Endothelial cell of umbilical vein (primary cell): ENCODE data around the gene LYRM4. TPM values are rescaled to one million over a fixed set of nuclear protein-coding genes. Genes with fewer than 3 reads are reported as not detected.

ENCODE experiments used
- BruUV-seq: library from RNA; stranded (reverse); fragments of 400-500 nt; replicated peaks from 2 replicates; lab custom pipeline; 2021; lab: Mats Ljungman, UMichigan
- CTCF ChIA-PET: fragments of 300-600, 350-600 bp; sonication (Branson Sonifier 250); formaldehyde crosslinking; loops from one replicate; lab custom pipeline; 2021; ENCODE audit warnings: antibody characterized with exemption, inconsistent platforms; lab: Charles Lee
- POLR2A ChIA-PET: fragments of 300-600, 350-600 bp; sonication (Branson Sonifier 250); formaldehyde crosslinking; loops from one replicate; lab custom pipeline; 2021; ENCODE audit warnings: antibody characterized with exemption, inconsistent platforms; lab: Charles Lee
- DNase-seq: peaks from one replicate; pipeline ENCODE4 v3.0.0-alpha.2; 2011; ENCODE audit warnings: low read depth, low spot score
- FAIRE-seq: peaks from 2 replicates; lab custom pipeline; 2011; peaks lifted over from hg19 to GRCh38; lab: Jason Lieb, UNC
- H2AFZ ChIP-seq: 2 replicates; pipeline ENCODE4 v1.6.0; 2012; ENCODE audit warnings: low read depth, low read length, control low read depth, inconsistent platforms
- H3K27ac ChIP-seq: 2 replicates; pipeline ENCODE4 v1.5.1; 2011; ENCODE audit warnings: low read depth, mild to moderate bottlenecking, control low read depth, low read length, moderate library complexity; ENCODE audit not compliant: insufficient read depth
- H3K27me3 ChIP-seq, 2 experiments: 2 replicates each; pipeline versions ENCODE4 v1.6.0 to v1.6.1; 2011; ENCODE audit warnings: low read length in 2 of 2, mixed read lengths in 1 of 2; ENCODE audit not compliant: control insufficient read depth in 2 of 2, insufficient read depth in 2 of 2
- H3K36me3 ChIP-seq, 2 experiments: 2 replicates in 1 of 2; 3 replicates in 1 of 2; pipeline ENCODE4 v1.5.1; 2011; ENCODE audit warnings: low read length in 2 of 2, mild to moderate bottlenecking in 1 of 2, moderate library complexity in 1 of 2; ENCODE audit not compliant: control insufficient read depth in 2 of 2, insufficient read depth in 2 of 2; ENCODE audit errors: extremely low read depth in 1 of 2
- H3K4me1 ChIP-seq: 3 replicates; pipeline ENCODE4 v1.5.1; 2011; ENCODE audit warnings: mild to moderate bottlenecking, low read length; ENCODE audit not compliant: control insufficient read depth, insufficient read depth; ENCODE audit errors: extremely low read depth
- H3K4me2 ChIP-seq: 2 replicates; pipeline ENCODE4 v1.6.1; 2011; ENCODE audit warnings: low read length, control low read depth, mixed read lengths; ENCODE audit not compliant: insufficient read depth
- H3K4me3 ChIP-seq, 3 experiments: fragments of 200-600 bp in 1 of 3; sonication (generic), shearing (Covaris generic) in 1 of 3; replicated peaks in 1 of 3; 2 replicates each; pipeline ENCODE4 v1.5.1; 2011 to 2016; ENCODE audit warnings: control low read depth in 3 of 3, low read length in 3 of 3, mild to moderate bottlenecking in 2 of 3, inconsistent platforms in 1 of 3, low read depth in 1 of 3, moderate library complexity in 1 of 3; ENCODE audit not compliant: insufficient read depth in 1 of 3
- H3K79me2 ChIP-seq: 2 replicates; pipeline ENCODE4 v1.6.0; 2012; ENCODE audit warnings: low read length, inconsistent platforms; ENCODE audit not compliant: control insufficient read depth, insufficient read depth
- H3K9ac ChIP-seq: replicated peaks from 2 replicates; pipeline ENCODE3; 2011; ENCODE audit warnings: low read length, control low read depth; ENCODE audit not compliant: insufficient read depth; ENCODE audit errors: extremely low read depth
- H3K9me1 ChIP-seq: replicated peaks from 3 replicates; pipeline ENCODE4 v1.6.0; 2011; ENCODE audit warnings: mild to moderate bottlenecking, low read length; ENCODE audit not compliant: control insufficient read depth, insufficient read depth; ENCODE audit errors: extremely low read depth
- H3K9me3 ChIP-seq: replicated peaks from 2 replicates; pipeline ENCODE4 v1.5.1; 2012; ENCODE audit warnings: low read length, inconsistent platforms; ENCODE audit not compliant: control insufficient read depth, insufficient read depth
- H4K20me1 ChIP-seq: replicated peaks from 2 replicates; pipeline ENCODE3; 2011; ENCODE audit warnings: mild to moderate bottlenecking, low read length; ENCODE audit not compliant: control insufficient read depth, insufficient read depth; ENCODE audit errors: extremely low read depth
- EZH2 ChIP-seq: IDR thresholded peaks from 2 replicates; pipeline ENCODE4 v1.6.1; 2012; ENCODE audit warnings: borderline replicate concordance, low read depth, mild to moderate bottlenecking, moderate library complexity, low read length, inconsistent platforms; ENCODE audit not compliant: severe bottlenecking
- FOS ChIP-seq: IDR thresholded peaks from 2 replicates; pipeline ENCODE4 v1.6.1; 2011; ENCODE audit warnings: mild to moderate bottlenecking, low read length, moderate library complexity, borderline replicate concordance; ENCODE audit not compliant: insufficient read depth
- GATA2 ChIP-seq: IDR thresholded peaks from 2 replicates; pipeline ENCODE4 v1.7.0; 2011; ENCODE audit warnings: low read depth, mild to moderate bottlenecking, moderate library complexity, mixed read lengths, low read length; ENCODE audit not compliant: insufficient read length, insufficient read depth
- JUN ChIP-seq: IDR thresholded peaks from 2 replicates; pipeline ENCODE4 v1.6.1; 2011; ENCODE audit warnings: borderline replicate concordance, low read depth; ENCODE audit not compliant: insufficient read length, insufficient read depth
- MYC ChIP-seq: IDR thresholded peaks from one replicate; pipeline ENCODE4 v1.6.1; 2011; ENCODE audit warnings: mild to moderate bottlenecking, low read depth, low read length
- POLR2A ChIP-seq: IDR thresholded peaks from 2 replicates; pipeline ENCODE4 v1.6.1; 2012; ENCODE audit warnings: low read depth, mild to moderate bottlenecking, control low read depth, low read length
- POLR2AphosphoS5 ChIP-seq: IDR thresholded peaks from 2 replicates; pipeline ENCODE4 v1.6.1; 2012; ENCODE audit warnings: low read depth, mild to moderate bottlenecking, control low read depth, low read length, moderate library complexity; ENCODE audit not compliant: insufficient read depth
- dilution Hi-C: fragments of 300-500 bp; cut with MboI; formaldehyde crosslinking; loops from one replicate; pipeline ENCODE4 v1.15.0; 2019; ENCODE audit warnings: low sequenced_read_pairs; ENCODE audit not compliant: extremely low pct_ligation_motif_present
- intact Hi-C: fragments of 100-400 bp; cut with micrococcal nuclease; formaldehyde crosslinking; loops from one replicate; pipeline ENCODE4 v1.10.0; 2022
- polyA plus RNA-seq, 4 experiments: library from polyadenylated mRNA; depleted of rRNA in 3 of 4; stranded (reverse) in 3 of 4; unstranded in 1 of 4; fragments of >200 nt; gene quantifications; 2 replicates each; pipeline versions ENCODE4 v1.2.1 to v1.2.3, GENCODE V29; 2011 to 2012; ENCODE audit warnings: missing spikeins in 1 of 4
- total RNA-seq: library from RNA; stranded (reverse); gene quantifications from 2 replicates; pipeline ENCODE4 v1.2.3, GENCODE V29; 2021
- TF ChIP-seq, protein P1 (sequence below), 2 donors: IDR thresholded peaks; 1 replicate in 1 of 2; 2 replicates in 1 of 2; pipeline ENCODE4 v1.5.1; 2011; ENCODE audit warnings: low read length in 2 of 2, mild to moderate bottlenecking in 2 of 2, moderate library complexity in 2 of 2, control low read depth in 1 of 2, inconsistent platforms in 1 of 2, low read depth in 1 of 2; ENCODE audit not compliant: insufficient read depth in 1 of 2; ENCODE audit errors: extremely low read depth in 1 of 2
- TF ChIP-seq, protein P2 (sequence below): IDR thresholded peaks from 2 replicates; pipeline ENCODE4 v1.6.1; 2011; ENCODE audit not compliant: insufficient read depth, insufficient read length

The LYRM4 gene
- total and polyA plus RNA-seq, 2 donors (not counting 3 experiments of a cell fraction or from before 2014, with no cell fraction given) = 39.5 to 44.0 TPM

DNA sequence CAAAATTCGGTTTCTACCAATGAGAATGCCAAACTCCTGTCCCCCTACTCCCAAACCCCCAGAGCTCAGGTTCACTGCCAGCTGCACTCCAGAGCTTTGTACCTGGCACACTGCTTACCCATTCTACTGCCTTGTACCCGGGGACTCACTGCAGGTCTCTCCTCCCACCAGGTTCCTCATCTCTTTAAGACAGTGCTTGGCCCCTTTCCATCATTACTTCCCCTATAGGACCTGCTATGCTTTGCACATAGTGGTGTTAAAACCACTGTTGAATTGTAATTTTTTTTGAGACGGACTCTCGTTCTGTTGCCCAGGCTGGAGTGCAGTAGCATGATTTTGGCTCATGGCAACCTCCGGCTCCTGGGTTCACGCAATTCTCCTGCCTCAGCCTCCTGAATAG lies 25.9 kb downstream of the LYRM4 start:
- no peaks in the 10 kb centered on the region for H3K79me2 ChIP-seq
- H3K4me2 ChIP-seq = no peak overlapping the region
- ChIA-PET POLR2A (no interaction called here), CTCF (interaction anchor here (0.8 to 1.1 kb wide), 2 partner anchors 16 to 91 kb away, joined by 3 read pairs; no protein-coding TSS in a partner anchor)
- no peaks in the 10 kb centered on the region for H3K27me3 ChIP-seq
- no peak overlapping the region for H2AFZ ChIP-seq
- no peaks in the 10 kb centered on the region for H4K20me1 ChIP-seq
- BruUV-seq = no TSS peak
- no peak overlapping the region for H3K9ac ChIP-seq
- peaks cover 0 to 2% of the 10 kb centered on the region in 2 experiments for H3K36me3 ChIP-seq
- peaks cover 15% of the 10 kb centered on the region for H3K4me1 ChIP-seq
- TF ChIP-seq, protein P1, sequence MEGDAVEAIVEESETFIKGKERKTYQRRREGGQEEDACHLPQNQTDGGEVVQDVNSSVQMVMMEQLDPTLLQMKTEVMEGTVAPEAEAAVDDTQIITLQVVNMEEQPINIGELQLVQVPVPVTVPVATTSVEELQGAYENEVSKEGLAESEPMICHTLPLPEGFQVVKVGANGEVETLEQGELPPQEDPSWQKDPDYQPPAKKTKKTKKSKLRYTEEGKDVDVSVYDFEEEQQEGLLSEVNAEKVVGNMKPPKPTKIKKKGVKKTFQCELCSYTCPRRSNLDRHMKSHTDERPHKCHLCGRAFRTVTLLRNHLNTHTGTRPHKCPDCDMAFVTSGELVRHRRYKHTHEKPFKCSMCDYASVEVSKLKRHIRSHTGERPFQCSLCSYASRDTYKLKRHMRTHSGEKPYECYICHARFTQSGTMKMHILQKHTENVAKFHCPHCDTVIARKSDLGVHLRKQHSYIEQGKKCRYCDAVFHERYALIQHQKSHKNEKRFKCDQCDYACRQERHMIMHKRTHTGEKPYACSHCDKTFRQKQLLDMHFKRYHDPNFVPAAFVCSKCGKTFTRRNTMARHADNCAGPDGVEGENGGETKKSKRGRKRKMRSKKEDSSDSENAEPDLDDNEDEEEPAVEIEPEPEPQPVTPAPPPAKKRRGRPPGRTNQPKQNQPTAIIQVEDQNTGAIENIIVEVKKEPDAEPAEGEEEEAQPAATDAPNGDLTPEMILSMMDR (IDR thresholded peaks at IDR 0.05; ENCODE audit: extremely low read depth in 1 of 2, insufficient read depth in 1 of 2, low read depth in 1 of 2, low read length in 2 of 2) = no peak
- TF ChIP-seq EZH2 (no peak), FOS (no peak), POLR2A (no peak), MYC (no peak), JUN (no peak), POLR2AphosphoS5 (no peak), GATA2 (no peak)
- TF ChIP-seq, protein P2, sequence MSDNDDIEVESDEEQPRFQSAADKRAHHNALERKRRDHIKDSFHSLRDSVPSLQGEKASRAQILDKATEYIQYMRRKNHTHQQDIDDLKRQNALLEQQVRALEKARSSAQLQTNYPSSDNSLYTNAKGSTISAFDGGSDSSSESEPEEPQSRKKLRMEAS = no peak
- no peak for DNase-seq
- H3K9me1 ChIP-seq = no peaks in the 10 kb centered on the region
- no peak for FAIRE-seq
- intact Hi-C loops (no loop called here), dilution Hi-C loops (no loop called here)
- H3K27ac ChIP-seq = no peak overlapping the region
- H3K4me3 ChIP-seq = no peak overlapping the region
- no peaks in the 10 kb centered on the region for H3K9me3 ChIP-seq
